Stimulated activated CD4-positive, alpha-beta T cell treated with anti-CD3 and anti-CD28 coated beads, Interleukin-4, amount 100 ng/mL, for 1 hour (primary cell): Measurements from ENCODE around the gene COMMD1.
"Not testable (repeated sequence)": the region's sequence is repeated elsewhere in the genome, so short reads cannot be mapped to it uniquely, and the experiment has no call there.

Experiments
- DNase-seq: peaks from one replicate; pipeline ENCODE4 v3.0.0-alpha.2; 2020

The COMMD1 gene

DNA sequence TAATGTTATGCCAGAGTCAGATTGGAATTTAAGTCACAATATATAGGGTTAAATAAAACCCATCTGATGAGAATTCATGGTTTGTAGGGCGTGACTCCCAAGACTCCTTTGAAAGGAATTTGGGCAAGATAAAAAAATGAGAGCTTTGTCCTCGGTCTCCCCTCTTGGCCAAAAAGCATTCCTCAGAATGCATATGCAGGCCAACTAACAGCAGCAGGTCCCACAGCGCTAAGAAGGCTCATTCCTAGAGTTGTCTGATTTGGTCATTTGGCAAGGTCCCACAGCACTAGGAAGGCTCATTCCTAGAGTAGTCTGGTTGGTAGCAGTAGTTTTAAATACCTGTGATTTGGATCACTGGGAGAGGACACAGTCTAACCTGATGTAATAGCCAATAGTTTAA lies 184.2 kb downstream of the COMMD1 start:
- DNase-seq = no peak

DNA sequence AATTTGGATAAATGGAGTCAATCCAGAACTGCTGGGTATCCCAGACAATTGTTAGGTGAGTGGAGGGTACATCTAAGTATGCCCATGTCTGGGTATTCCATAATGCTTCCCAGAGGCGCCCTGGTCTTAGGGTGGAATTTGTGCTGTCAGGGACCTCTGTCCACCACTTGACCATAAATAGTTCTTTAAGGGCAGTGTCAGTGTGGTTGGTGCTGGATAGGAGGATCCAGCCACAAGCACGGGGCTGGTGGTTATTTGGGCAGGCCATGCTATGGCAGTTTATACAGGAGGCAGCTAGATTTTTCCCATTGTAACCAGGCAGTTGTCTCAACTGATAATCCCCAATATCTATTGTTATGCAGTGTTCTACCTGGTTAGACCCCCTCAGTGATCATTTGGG lies 186.0 kb downstream of the COMMD1 start:
- DNase-seq = no peak

DNA sequence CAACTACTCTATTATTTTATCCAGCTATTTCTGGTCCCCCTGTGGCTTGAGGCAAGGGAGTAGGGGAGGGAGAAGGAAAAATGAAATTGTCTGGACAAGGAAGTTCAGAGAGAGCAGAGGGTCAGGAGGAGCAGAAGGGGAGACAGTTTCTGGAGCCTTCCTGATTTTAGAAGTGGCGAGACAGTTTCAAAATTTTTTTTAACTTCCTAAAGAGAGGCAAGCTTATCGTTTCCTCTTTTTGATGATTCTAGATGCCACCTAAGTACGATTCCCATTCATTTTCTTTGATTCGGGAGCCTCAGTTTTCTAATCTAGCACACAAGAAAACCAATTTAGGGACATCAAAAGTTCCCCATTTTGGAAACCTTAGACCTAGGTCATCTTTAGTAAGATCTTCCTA lies 193.6 kb downstream of the COMMD1 start:
- DNase-seq = no peak

DNA sequence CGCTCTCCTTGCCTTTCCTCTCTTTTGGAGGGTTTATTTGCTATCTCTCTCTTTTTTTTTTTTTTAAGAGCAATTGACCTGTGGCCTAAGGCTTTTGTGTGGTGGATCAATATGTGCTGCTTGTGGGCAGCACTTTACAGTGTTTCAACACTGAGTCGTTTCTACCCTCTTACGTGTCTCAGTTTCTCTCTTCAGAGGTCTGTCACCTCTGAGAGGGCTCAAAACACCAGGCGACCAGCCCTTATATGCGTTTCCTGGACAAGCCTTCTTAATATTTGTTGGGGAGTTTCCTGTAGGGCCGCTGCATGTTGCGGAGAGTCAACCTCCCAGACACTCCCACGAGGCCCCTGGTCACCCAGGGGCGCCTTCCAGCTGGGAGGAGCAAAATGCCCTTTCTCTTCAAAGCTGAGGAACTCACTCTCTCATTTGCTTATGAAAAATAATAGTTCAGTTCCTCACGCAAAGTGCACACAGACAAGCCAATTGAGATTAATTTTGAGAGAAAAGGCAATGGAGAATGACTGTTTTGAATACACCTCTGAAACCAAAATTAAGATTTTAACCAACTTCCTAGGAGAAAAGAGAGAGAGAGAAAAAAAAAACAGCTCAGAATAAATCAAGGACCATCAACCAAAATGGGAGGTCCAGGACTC lies 194.2 kb downstream of the COMMD1 start:
- DNase-seq = no peak

DNA sequence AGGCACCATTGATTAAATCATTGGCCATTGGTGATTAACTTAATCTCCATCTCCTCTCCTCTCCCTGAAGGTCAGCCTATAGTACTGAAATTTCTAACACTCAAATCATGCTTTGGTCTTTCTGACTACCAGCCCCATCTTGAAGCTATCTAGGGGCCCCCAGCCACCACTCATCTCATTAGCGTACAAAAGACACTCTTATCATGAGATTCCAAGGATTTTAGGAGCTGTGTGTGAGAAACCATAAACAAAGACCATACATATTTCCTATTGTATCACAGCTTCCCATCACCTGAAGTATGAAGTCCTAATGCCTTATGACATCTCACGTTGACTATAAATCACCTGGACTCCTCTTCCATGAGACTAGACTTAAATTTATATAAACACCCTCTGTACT lies 196.4 kb downstream of the COMMD1 start:
- no peak for DNase-seq

DNA sequence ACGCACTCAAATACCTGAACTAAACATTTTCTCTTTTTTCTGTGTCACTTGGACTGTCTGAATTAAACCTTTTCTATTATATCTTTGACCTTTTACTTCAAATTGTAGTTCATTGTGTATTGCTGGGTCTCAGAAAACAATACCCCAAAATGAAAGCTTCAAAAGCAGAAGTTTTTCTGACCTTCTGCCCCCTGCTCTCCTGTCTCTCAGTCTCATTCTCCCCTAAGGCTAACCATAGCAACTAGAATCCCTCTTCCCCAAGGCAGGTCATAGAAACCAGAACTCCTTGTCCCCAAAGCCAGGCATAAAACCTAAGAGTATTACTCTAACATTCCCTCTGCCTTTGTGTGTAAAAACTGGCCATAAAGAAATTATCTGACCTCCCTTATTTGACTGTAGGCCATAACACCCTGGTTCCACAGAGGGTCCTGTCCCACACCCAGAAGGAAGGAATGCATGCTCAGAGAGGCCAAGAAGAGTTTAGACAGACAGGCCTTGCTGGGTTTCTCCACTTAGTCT lies 197.0 kb downstream of the COMMD1 start:
- DNase-seq = no peak

DNA sequence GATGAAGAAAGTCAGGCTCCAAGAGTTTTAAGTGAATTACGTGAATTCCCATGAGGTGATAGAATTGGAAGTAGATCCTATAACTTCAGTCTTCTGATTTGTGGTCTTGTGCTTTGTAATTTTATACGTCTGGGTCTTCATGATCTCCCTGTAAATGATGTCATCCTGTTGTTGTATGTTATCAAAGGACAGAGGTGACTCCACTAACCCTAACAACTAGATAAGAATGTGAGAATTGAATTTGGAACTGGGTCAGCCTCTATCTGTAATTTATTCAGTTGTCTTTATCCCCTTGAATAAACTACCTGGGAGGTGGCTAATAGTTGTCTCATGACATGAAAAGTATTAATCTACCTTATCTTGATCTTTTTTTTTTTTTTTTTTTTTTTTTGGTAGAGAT lies 204.1 kb downstream of the COMMD1 start:
- no peak for DNase-seq

DNA sequence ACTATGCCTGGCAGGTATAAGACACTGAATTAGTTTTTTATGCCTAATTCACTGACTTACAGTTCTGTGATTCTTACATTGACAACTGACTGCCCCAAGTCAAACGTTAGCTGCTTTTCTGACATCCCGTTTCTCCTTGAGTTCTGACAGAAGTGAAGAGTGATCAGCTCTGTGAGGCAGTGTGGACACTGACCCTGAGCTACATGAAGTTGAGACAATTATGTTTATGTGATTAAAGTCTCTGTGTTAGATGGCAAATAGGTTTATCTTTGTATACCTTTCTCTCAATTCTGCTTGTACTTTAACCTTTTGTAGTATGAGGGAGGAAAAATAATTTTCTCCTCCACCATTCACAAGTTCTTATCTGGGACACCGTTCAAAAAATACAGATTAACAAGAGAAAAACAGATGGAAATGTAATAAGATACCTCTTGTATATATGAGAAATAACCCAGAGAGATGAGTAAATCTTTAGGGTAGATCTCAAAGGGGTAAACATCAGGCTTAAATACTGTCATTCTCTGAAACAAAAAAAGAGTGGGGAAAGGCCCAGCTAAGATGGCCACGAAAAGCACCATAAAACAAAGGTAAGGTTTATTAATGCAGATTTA lies 205.0 kb downstream of the COMMD1 start:
- DNase-seq = no peak

DNA sequence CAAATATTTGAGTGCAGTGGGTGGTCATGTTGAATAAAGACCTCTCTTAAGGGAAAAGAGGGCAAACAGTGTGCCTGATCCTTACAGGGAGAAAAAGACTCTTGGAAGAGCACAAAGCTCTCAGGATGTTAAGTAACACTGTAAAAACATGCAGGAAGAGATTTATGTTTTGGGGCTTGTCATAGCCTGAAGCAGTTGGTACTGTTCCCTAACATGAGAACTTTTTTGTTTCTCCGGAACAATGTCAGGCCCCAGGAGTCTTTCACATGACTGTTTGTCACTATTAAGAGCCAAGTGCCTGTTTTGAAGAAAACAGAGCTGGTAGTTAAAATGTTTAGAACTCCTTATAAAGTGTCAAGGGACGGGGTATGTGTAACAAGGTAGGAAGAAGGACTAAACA lies 206.7 kb downstream of the COMMD1 start:
- DNase-seq = no peak

DNA sequence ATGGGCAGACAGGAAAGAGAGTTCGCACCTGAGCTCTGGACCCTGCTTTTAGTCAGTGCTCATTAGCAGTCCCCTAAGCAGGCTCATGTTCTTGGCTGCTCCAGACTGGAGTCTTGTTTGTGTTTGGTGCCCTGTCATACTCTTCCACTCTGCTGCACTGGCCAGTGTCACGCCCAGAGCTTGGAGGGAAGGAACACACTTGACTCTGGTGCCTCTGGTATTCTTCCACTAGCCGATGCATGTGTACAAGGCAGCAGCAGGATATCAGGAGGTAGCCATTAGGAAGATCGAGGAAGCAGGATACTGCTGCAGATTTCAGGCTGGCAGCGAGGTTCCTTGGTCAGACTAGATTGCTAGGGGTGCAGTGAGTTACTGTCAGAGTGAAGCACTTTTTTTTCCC lies 209.1 kb downstream of the COMMD1 start:
- DNase-seq = no peak

DNA sequence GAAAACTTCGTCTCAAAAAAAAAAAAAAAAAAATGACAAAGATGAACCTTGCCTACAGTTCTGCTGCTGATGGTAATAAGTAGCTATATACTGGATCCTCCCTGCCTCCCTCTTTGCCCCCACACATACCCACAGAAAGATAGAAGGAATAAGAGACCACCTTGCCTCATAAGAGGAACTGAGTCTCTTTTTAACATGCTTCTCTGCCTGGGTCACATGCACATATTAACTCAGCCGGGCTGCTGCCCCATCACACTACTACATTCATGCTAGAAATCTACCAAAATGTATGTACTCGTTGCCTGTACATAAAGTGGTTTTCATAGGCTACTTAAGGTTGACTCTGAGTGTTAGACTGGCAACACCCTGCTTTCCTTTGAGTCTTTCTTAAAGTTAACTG lies 211.5 kb downstream of the COMMD1 start:
- no peak for DNase-seq

DNA sequence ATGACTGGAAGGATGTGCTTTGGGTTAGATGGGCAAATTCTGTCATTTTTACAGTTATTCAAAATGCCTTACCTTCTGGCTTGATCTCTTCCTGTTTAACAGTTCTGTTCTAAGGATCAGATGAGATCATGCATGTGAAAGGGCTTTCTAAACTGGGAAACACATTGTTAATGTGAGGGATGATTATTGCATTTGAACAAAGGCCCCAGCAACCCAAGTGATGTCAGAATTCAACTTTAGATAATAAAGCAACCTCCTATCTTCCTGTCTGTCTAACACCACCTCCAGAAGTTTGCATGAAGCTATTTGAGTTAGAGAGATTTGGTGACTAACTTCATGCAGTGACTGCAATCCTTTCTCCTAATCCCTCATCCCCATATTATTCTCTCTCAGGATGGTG lies 212.7 kb downstream of the COMMD1 start:
- DNase-seq = no peak

DNA sequence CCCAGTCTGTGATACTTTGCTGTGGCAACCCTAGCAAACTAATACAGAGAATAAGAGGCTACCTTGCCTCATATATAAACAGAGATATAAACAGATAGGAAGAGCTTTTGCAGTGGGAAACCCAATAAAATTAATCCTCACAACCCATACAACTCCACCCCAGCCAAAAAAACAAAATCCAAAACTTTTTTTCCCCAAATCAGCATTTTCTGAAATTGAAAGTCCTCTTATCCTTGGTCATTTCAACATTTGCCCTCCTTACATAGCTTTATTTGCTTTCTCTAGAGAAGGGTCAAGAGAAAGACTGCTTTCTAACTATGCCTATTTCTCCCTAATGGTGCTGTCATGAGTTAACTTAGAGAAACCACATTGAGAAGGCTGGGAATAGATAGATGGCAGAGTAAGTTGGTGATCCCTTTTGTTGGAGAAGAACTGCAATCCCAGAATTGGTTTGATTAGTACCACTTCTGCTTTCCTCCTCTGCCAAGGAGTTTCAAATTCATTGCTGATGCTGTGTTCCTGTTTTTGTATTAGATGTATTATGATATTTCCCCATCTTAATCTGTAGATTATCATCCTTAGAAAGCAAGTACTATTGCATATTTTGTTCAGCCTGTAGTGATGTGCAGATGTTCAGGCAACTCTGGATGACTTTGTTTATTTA lies 214.0 kb downstream of the COMMD1 start:
- DNase-seq = no peak

DNA sequence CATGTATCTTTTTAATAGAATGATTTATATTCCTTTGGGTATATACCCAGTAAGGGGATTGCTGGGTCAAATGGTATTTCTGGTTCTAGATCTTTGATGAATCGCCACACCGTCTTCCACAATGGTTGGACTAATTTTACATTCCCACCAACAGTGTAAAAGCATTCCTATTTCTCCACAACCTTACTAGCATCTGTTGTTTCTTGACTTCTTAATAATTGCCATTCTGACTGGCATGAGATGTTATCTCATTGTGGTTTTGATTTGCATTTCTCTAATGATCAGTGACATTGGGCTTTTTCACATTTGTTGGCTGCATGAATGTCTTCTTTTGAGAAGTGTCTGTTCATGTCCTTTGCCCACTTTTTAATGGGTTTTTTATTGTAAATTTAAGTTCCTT lies 220.8 kb downstream of the COMMD1 start:
- DNase-seq = not testable (repeated sequence)

DNA sequence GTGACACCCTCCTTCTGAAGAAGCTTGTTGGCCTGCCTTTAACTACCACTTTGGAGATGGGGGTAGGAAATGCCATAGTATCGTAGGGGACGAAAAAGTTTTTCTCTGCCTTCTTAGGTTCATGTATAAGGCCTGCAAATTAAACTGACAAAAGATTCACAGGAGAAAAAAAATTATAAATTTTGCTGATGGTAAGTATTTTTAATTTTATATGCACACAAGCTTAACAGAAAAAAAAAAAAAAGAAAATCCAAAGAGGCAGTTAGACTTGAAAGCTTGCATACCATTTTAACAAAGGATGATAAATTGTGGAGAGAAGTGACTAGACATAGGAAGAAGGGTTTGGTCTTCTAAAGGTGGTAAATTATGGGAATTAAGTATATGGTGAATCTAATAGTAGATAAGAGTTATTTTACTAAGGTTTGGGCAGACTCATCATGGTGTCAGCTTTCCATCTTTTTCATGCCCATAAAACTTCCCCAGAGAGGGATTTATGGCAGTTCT lies 227.9 kb downstream of the COMMD1 start:
- no peak for DNase-seq

DNA sequence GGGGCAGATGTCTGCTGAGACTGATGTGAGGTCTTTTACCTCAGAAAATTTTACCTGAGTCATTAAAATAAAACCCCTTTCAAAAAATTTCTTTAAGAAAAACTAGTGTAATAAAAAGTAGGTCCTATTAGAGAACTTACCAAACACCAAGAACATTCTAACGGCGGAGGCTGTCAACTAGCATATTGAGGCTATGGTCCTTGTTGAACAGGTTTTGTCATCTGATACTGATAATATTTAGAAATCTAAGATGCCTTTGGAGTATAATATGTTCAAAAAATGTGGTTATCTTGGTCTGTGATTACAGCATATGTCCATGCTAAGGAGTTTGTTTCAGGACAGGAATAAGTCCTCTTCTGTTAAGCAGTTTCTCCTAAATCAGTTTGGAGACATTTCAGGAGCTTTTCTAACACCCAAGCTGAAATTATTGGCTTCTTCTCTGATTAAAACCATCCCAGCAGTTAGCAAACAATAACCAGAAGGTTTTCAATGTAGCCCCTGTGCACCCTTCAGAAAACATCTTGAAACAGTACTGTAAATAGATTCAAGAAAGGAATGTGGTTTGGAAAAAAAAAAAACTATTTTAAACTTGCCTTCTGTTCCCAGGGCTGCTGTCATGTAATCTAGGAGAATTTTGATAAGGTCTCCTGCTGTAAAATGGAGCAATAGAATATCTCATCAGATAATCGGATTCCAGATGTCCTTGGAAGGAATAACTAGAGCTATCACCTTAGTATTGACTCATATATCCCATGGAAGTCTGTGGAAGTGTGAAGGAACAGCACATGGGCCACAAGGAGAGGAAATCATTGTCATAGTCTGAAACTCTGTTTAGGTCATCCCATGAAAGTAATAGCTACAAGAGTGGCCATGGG lies 231.7 kb downstream of the COMMD1 start:
- no peak for DNase-seq

DNA sequence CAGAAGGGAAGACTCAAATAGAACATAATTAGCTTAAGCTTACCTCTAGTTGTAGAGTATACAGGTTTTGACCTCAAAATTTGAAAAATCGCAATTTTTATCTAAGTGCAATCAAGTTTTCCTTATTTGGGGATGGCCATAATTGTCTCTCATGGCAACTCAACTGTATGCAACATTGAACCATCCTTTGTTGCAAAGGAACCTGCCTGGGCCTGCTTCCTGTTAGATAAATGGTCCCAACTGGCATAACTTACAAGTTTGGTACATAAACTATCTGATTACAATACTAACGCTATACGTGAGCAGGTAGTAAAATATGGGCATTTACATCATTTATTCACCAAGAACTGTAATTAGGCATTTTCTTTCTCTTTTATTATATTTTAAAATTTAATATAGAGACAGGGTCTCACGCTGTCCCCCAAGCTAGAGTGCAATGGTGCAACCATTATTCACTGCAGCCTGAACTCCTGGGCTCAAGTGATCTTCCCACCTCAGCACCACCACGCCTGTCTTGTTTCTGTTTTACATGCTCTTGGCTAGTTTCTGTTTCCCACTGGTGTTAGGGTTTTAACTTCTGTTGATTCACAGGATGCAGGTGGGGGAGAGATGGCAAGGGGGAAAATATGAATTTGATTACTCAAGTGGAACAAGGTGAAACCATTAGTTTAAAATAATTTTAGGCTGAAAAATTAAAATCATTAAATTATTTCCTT lies 235.1 kb downstream of the COMMD1 start:
- no peak for DNase-seq

DNA sequence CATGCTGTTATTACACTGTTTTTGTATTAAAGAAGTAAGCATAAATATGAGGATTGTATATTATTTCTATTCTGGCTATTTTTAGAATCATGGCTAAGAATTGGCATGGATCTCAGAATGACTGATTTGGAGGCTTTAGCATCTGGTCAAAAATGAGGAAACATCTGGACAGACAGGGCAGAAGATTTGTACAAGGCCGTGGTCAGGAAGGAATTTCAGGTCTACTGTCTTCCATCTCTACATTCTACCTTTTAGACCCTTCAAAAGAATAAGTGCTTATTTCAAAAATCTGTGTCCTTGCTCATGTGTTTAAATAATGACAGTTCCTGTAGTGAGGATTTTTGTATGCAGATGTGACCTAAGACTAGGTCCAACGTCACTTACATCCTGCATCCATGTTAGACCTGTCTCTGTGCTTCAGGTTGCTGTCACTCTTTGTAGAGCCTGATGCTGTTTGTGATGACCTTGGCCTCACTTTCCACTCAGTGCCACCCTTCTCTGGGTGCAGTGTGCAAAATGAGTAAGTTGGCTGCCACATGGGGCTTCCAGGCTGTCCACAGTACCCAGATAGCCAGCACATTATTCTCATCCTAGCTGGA lies 235.8 kb downstream of the COMMD1 start:
- DNase-seq = no peak

DNA sequence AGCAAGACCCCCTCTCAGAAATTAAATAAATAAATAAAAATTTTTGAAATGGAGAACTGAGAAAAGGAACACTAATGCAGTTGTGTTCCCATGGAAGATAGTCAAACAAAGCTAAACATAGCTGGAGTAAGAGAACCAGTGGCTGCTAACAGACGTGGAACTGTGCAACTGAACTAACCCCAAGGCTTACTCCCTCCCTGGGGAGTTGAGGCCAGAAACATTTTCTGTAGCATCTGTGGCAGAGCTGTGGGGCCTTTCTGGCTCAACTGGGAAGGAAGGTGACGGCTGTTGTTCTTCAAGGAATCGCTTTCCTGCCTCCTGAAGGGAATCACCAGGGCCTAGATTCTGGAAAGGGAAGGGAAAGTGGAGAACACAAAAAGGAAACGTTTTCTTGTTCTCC lies 236.6 kb downstream of the COMMD1 start:
- no peak for DNase-seq

DNA sequence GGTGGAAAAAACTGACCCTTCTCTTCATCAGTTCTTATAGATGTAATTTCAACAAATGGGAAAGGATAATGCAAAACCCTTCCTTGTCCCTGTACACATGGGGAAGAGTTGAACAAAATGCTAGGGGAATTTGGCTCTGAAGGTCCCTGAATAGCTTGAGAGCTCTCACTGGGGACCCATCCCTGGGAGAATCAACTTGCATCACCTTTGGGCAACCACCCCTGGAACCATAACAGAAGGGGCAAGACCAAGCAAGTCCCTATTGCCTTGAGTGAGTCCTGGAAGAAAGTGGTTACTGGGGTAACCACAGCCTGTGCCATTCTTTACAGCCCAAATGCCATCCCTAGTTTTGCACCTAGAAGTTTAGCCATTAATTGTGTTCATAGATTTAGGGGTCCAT lies 238.2 kb downstream of the COMMD1 start:
- no peak for DNase-seq

DNA sequence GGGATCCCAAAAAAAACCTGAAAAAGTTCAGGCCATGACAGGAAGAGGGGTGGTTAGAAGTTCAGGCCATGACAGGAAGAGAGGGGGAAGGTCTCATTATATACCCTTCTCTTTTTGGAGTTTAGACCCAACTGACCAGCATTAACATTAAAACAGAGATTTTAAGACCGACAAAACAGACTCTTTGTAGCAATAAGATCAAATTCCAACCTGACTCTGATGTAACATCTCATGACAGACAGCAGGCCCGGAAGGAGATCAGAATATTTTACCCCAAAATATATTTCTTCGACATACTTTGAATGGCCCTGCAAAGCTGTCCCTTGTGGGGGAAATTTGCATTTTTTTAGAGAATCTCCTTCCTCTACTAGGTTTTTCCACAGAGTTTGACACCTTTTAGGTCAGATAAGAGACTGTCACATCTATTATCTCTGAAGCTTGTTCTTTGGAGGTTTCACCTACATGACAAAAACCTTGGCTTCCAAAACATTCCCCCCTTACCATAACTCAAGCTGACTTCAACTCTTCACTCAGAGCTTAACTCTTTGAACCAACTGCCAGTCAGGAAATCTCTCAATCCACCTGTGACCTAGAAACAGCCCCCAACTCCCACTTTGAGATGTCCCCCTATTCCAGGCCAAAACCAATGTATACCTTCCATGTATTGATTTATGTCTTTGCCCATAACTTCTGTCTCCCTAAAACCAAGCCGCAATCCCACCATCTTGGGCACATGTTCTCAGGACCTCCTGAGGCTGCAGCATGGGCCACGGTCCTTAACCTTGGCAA lies 239.4 kb downstream of the COMMD1 start:
- no peak for DNase-seq
